AG09319 (cell line): ENCODE results near the gene CASTOR1.

Experiments used
- DNase-seq: peaks from one replicate; pipeline ENCODE4 v3.0.0-alpha.2; 2010; ENCODE audit warnings: low read depth; ENCODE audit errors: extremely low read depth
- CTCF ChIP-seq: IDR thresholded peaks from 2 replicates; pipeline ENCODE4 v1.5.1; 2011; ENCODE audit warnings: low read depth, mild to moderate bottlenecking, inconsistent platforms, low read length, moderate library complexity

Gene CASTOR1

DNA sequence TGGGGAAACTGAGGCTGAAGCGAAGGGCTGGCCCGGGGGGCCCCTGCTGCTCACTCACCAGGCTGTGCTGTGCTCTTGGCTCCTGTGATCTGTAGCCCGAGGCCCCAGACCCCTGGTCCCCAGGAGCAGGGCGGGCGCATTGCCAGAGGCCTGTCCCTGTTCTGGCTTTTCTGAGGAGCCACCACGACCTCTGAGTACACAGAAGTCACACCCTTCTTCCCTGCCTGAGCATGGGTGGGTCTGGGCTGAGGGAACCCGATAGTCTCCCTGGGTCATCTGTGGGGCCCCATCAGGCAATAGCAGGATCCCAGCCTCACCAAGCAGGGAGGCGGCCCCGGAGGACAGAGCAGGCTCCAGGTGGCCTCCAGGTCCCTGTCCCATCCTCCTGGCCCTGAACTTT lies 5.1 kb downstream of the CASTOR1 start:
- no peak for DNase-seq
- no peak for TF ChIP-seq CTCF

DNA sequence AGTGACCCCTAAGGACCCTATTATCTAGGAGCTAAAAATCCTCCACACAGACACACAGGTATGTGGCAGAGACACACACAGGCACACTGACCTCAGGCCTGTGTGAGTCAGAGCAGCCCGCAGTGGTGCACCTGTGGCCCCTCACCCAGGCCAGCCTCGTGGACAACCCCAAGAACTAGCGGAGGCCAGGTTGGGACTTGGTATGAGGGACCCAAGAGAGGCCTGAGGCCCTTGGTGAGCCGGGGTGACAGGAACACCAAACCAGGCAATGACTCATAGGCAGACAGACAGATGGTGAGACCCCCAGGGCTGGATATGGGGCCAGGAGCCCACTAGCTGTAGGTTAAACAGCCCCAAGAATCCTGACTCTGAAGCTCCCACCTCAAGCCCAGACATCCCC lies 6.0 kb downstream of the CASTOR1 start:
- DNase-seq, result no peak
- TF ChIP-seq CTCF, result no peak

GRCh38 chr22:30282616-30283046 lies 6.7 kb downstream of the CASTOR1 start:
- DNase-seq, result no peak
- TF ChIP-seq CTCF, result no peak

GRCh38 chr22:30280505-30280904 lies 8.8 kb downstream of the CASTOR1 start:
- TF ChIP-seq CTCF, result no peak
- no peak for DNase-seq

- no peak for TF ChIP-seq CTCF
- DNase-seq, result no peak
Observed at GRCh38 chr22:30279932-30280331, 9.4 kb downstream of the CASTOR1 start.

GRCh38 chr22:30279046-30279788 lies 10.1 kb downstream of the CASTOR1 start:
- DNase-seq, result no peak
- TF ChIP-seq CTCF, result no peak

DNA sequence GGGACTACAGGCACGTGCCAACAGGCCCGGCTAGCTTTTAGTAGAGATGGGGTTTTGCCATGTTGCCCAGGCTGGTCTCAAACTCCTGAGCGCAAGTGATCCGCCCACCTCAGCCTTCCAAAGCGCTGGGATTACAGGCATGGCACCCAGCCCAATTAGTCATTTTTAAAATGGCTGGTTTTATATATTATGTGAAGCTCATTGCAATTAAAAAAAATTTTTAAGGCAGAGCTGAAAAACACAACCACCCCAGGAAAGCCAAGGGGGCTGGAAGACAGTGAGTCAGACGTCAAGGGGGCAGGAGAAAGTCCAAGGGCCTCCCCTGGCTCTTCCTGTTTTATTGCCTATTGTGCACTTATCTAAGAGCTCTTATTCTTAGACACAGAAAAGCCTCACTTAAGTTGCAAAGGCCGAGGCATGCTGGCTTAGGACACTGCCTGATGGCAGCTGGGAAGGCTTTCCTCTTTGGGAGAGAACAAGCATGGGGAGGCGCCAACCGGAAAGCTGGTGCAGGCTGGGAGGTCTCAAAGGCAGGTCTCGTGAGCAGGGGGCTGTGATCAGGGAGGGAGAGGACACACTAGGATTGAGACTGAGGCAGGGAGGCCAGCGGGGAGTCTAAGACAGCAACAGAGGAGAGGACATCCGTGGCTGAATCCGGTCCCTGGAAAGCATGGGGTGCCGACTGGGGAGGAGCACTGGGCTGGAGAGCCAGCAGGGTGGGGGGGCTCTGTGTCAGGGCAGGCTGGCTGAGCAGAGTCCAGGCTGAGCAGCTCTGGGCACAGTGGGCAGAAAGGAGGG lies 11.6 kb downstream of the CASTOR1 start:
- no peak for TF ChIP-seq CTCF
- DNase-seq, result no peak
